NCI-H1436 (cell line): ENCODE data around the gene DBR1.
"Not testable (repeated sequence)": the region's sequence is repeated elsewhere in the genome, so short reads cannot be mapped to it uniquely, and the experiment has no call there.

Source experiments
- DNase-seq: peaks from one replicate; lab custom pipeline; 2025; lab: John Stamatoyannopoulos, UW

DBR1 gene

GRCh38 chr3:138186221-138186620, 11.5 kb upstream of the DBR1 start:
- DNase-seq: no peak

GRCh38 chr3:138184994-138185393, 10.3 kb upstream of the DBR1 start:
- no peak for DNase-seq

GRCh38 chr3:138180375-138181029, 5.8 kb upstream of the DBR1 start:
- peak; percentile 30 for DNase-seq

- no peak for DNase-seq
These were observed 826 bp downstream of the DBR1 start for GRCh38 chr3:138173769-138174420.

GRCh38 chr3:138172625-138173024, 2.1 kb downstream of the DBR1 start:
- no peak for DNase-seq

- DNase-seq: no peak
These were observed 9.7 kb downstream of the DBR1 start for GRCh38 chr3:138165061-138165460.

- DNase-seq: no peak
These were observed 17.0 kb downstream of the DBR1 start for GRCh38 chr3:138157743-138158142.

GRCh38 chr3:138154534-138154933, 20.2 kb downstream of the DBR1 start:
- DNase-seq: no peak

- no peak for DNase-seq
These were observed 26.2 kb downstream of the DBR1 start for GRCh38 chr3:138148503-138148902.

GRCh38 chr3:138142181-138142580, 32.5 kb downstream of the DBR1 start:
- not testable (repeated sequence) for DNase-seq

- no peak for DNase-seq
These were observed 33.8 kb downstream of the DBR1 start for GRCh38 chr3:138140940-138141339.

GRCh38 chr3:138139691-138140090, 35.0 kb downstream of the DBR1 start:
- DNase-seq: no peak

- no peak for DNase-seq
These were observed 36.9 kb downstream of the DBR1 start for GRCh38 chr3:138137861-138138260.

GRCh38 chr3:138136201-138136600, 38.5 kb downstream of the DBR1 start:
- DNase-seq: no peak

GRCh38 chr3:138135833-138136194, 38.9 kb downstream of the DBR1 start:
- DNase-seq: no peak

- DNase-seq: no peak
These were observed 39.4 kb downstream of the DBR1 start for GRCh38 chr3:138135146-138135832.

GRCh38 chr3:138132239-138132638, 42.5 kb downstream of the DBR1 start, which contains the start of gene A4GNT:
Gene A4GNT, minus strand, starts transcription at chr3:138132390. Its CDS starts 1,134 bp downstream, at chr3:138131256.
- no peak for DNase-seq

GRCh38 chr3:138127636-138128365, 46.9 kb downstream of the DBR1 start:
- no peak for DNase-seq

- no peak for DNase-seq
These were observed 49.0 kb downstream of the DBR1 start for GRCh38 chr3:138125548-138126221.

GRCh38 chr3:138124706-138125355, 49.9 kb downstream of the DBR1 start:
- no peak for DNase-seq

- no peak for DNase-seq
These were observed 50.5 kb downstream of the DBR1 start for GRCh38 chr3:138124188-138124587.

GRCh38 chr3:138119423-138119766, 55.3 kb downstream of the DBR1 start:
- DNase-seq: no peak
